Ectodermal cell (in vitro differentiated cells): ENCODE measurements around the gene MYCBPAP.
A peak's percentile ranks its signal among the peaks of the same experiment; 100 is the strongest.

Experiments used
- H3K27ac ChIP-seq: 2 replicates; pipeline ENCODE4 v1.7.0; 2013; ENCODE audit warnings: mild to moderate bottlenecking, low read depth, low read length; ENCODE audit not compliant: insufficient read depth, poor library complexity, severe bottlenecking
- H3K27me3 ChIP-seq: 2 replicates; pipeline ENCODE4 v1.7.0; 2013; ENCODE audit warnings: mild to moderate bottlenecking, low read length; ENCODE audit not compliant: insufficient read depth, control insufficient read depth, poor library complexity, severe bottlenecking
- H3K36me3 ChIP-seq: one replicate; pipeline ENCODE4 v1.7.0; 2013; ENCODE audit warnings: low read length; ENCODE audit not compliant: control insufficient read depth, insufficient read depth
- H3K4me1 ChIP-seq: one replicate; pipeline ENCODE4 v1.7.0; 2013; ENCODE audit warnings: low read length; ENCODE audit not compliant: control insufficient read depth, insufficient read depth
- H3K4me3 ChIP-seq: 2 replicates; pipeline ENCODE4 v1.7.0; 2013; ENCODE audit warnings: low read depth, low read length, control low read depth; ENCODE audit not compliant: insufficient read depth
- H3K9me3 ChIP-seq: 2 replicates; pipeline ENCODE4 v1.7.0; 2013; ENCODE audit warnings: mild to moderate bottlenecking, low read length, moderate library complexity; ENCODE audit not compliant: control insufficient read depth
- WGBS, 2 experiments: methylation state at CpG; one replicate each; pipeline ENCODE4 v1.1.7; 2013; ENCODE audit warnings: missing lambda C conversion rate in 2 of 2; 5-methylcytosine and 5-hydroxymethylcytosine counted together

The MYCBPAP gene

GRCh38 chr17:50550661-50551432 lies 42.6 kb downstream of the MYCBPAP start:
- no peaks in the 10 kb centered on the region for H3K9me3 ChIP-seq
- H3K27me3 ChIP-seq = no peaks in the 10 kb centered on the region
- no peak overlapping the region for H3K27ac ChIP-seq
- peaks cover 14% of the 10 kb centered on the region for H3K4me1 ChIP-seq
- H3K36me3 ChIP-seq = no peaks in the 10 kb centered on the region
- no peak overlapping the region for H3K4me3 ChIP-seq
- 55 to 56% methylated on average over 32 of the region's 32 CpGs for WGBS, 2 experiments

- no peaks in the 10 kb centered on the region for H3K36me3 ChIP-seq
- WGBS, 2 experiments = 98% methylated on average over 8 of the region's 8 CpGs
- H3K27me3 ChIP-seq = no peaks in the 10 kb centered on the region
- H3K4me1 ChIP-seq = peaks cover 14% of the 10 kb centered on the region
- H3K27ac ChIP-seq = no peak overlapping the region
- H3K4me3 ChIP-seq = no peak overlapping the region
- no peaks in the 10 kb centered on the region for H3K9me3 ChIP-seq
These were observed 43.2 kb downstream of the MYCBPAP start for GRCh38 chr17:50551433-50551815.

- peaks cover 15% of the 10 kb centered on the region for H3K4me1 ChIP-seq
- WGBS, 2 experiments = 92 to 93% methylated on average over 12 of the region's 12 CpGs
- no peak overlapping the region for H3K27ac ChIP-seq
- no peaks in the 10 kb centered on the region for H3K27me3 ChIP-seq
- no peaks in the 10 kb centered on the region for H3K36me3 ChIP-seq
- H3K4me3 ChIP-seq = no peak overlapping the region
- H3K9me3 ChIP-seq = no peaks in the 10 kb centered on the region
These were observed 43.6 kb downstream of the MYCBPAP start for GRCh38 chr17:50551884-50552283.

GRCh38 chr17:50554201-50554600 lies 46.0 kb downstream of the MYCBPAP start:
- no peak overlapping the region for H3K4me3 ChIP-seq
- 93% methylated on average over 17 of the region's 17 CpGs for WGBS, 2 experiments
- H3K27me3 ChIP-seq = peaks cover 19% of the 10 kb centered on the region
- H3K36me3 ChIP-seq = no peaks in the 10 kb centered on the region
- H3K27ac ChIP-seq = no peak overlapping the region
- peaks cover 24% of the 10 kb centered on the region for H3K4me1 ChIP-seq
- no peaks in the 10 kb centered on the region for H3K9me3 ChIP-seq

GRCh38 chr17:50556803-50557202 lies 48.6 kb downstream of the MYCBPAP start:
- peaks cover 38% of the 10 kb centered on the region for H3K27me3 ChIP-seq
- peaks cover 24% of the 10 kb centered on the region for H3K4me1 ChIP-seq
- H3K4me3 ChIP-seq = no peak overlapping the region
- 83 to 84% methylated on average over 5 of the region's 5 CpGs for WGBS, 2 experiments
- H3K9me3 ChIP-seq = no peaks in the 10 kb centered on the region
- no peaks in the 10 kb centered on the region for H3K36me3 ChIP-seq
- no peak overlapping the region for H3K27ac ChIP-seq

GRCh38 chr17:50557630-50558029 lies 49.4 kb downstream of the MYCBPAP start:
- Histone ChIP-seq H3K9me3 (no peaks in the 10 kb centered on the region), H3K27me3 (peaks cover 47% of the 10 kb centered on the region), H3K36me3 (no peaks in the 10 kb centered on the region), H3K27ac (no peak overlapping the region), H3K4me1 (peaks cover 30% of the 10 kb centered on the region), H3K4me3 (no peak overlapping the region)
- WGBS, 2 experiments = 90 to 91% methylated on average over 4 of the region's 4 CpGs

GRCh38 chr17:50558091-50558490 lies 49.9 kb downstream of the MYCBPAP start:
- H3K27me3 ChIP-seq = peaks cover 51% of the 10 kb centered on the region
- no peaks in the 10 kb centered on the region for H3K9me3 ChIP-seq
- no peaks in the 10 kb centered on the region for H3K36me3 ChIP-seq
- H3K27ac ChIP-seq = no peak overlapping the region
- H3K4me1 ChIP-seq = peaks cover 34% of the 10 kb centered on the region
- 65 to 69% methylated on average over 4 of the region's 4 CpGs for WGBS, 2 experiments
- no peak overlapping the region for H3K4me3 ChIP-seq

- H3K27me3 ChIP-seq = peaks cover 56% of the 10 kb centered on the region
- WGBS, 2 experiments = 7 to 8% methylated on average over 18 of the region's 18 CpGs
- no peak overlapping the region for H3K27ac ChIP-seq
- H3K9me3 ChIP-seq = no peaks in the 10 kb centered on the region
- peaks cover 39% of the 10 kb centered on the region for H3K4me1 ChIP-seq
- H3K4me3 ChIP-seq = peak overlapping the region; percentile 58
- no peaks in the 10 kb centered on the region for H3K36me3 ChIP-seq
These were observed 50.3 kb downstream of the MYCBPAP start for GRCh38 chr17:50558581-50558940.

GRCh38 chr17:50558941-50559614 lies 50.8 kb downstream of the MYCBPAP start:
- Histone ChIP-seq H3K4me3 (peak overlapping the region; percentile 58), H3K27me3 (peaks cover 61% of the 10 kb centered on the region), H3K9me3 (no peaks in the 10 kb centered on the region), H3K36me3 (no peaks in the 10 kb centered on the region), H3K27ac (no peak overlapping the region), H3K4me1 (peaks cover 44% of the 10 kb centered on the region)
- 1% methylated on average over 55 of the region's 55 CpGs for WGBS, 2 experiments

- peak overlapping the region; percentile 58 for H3K4me3 ChIP-seq
- 1% methylated on average over 27 of the region's 27 CpGs for WGBS, 2 experiments
- peaks cover 51% of the 10 kb centered on the region for H3K4me1 ChIP-seq
These were observed 51.5 kb downstream of the MYCBPAP start for GRCh38 chr17:50559674-50560184.

More at GRCh38 chr17:50559674-50560184, 51.5 kb downstream of the MYCBPAP start:
- no peaks in the 10 kb centered on the region for H3K36me3 ChIP-seq
- H3K27me3 ChIP-seq = peaks cover 68% of the 10 kb centered on the region
- H3K27ac ChIP-seq = peak overlapping the region; percentile 75
- H3K9me3 ChIP-seq = no peaks in the 10 kb centered on the region
